ENCODE results near the gene DAZAP1.

The DAZAP1 gene

GRCh38 chr19:1455002-1455335, 47.6 kb downstream of the DAZAP1 start:
- DNase-seq (ENCODE audit: low read depth), result no peak
- H3K4me3 ChIP-seq (ENCODE audit: control insufficient read depth, low read depth, low read length), result no peak overlapping the region
- TF ChIP-seq CTCF (IDR thresholded peaks at IDR 0.05; ENCODE audit: control insufficient read depth, insufficient read depth, low read depth, low read length, missing control alignments), result no peak

DNA sequence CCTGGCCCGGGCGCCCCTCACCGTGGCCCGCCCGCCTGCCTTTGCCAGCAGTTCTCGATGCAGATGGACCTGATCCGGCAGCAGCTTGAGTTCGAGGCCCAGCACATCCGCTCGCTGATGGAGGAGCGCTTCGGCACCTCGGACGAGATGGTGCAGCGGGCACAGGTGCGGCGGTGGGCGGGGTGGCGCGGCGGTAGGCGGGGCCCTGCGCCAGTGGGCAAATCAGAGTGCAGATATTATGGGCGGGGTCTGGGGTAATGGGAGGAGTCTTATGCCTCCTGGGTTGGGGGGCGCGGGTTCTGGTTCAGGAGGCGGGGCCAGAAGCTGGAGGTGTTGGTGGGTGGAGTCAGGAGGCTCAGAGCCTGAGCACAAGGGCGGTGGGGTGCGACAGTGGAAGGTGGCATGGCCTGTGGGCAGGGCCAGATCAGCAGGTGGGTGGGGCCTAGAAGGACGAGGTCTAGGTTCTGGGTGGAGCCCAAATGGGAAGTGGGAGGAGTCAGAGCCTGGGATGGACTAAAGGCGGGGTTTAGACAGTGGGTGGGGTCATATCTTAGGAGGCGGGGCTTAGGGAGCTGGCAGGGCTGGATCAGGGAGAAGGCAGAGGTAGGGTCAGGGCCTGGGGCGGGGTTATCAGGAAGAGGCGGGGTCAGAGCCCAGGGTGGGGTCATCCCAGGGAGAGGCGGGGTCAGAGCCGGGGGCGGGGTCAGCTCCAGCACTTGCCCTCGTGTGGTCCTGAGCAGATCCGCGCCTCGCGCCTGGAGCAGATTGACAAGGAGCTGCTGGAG, 48.1 kb downstream of the DAZAP1 start:
- no peak overlapping the region for H3K4me3 ChIP-seq (ENCODE audit: control insufficient read depth, low read depth, low read length)
- no peak for TF ChIP-seq CTCF (IDR thresholded peaks at IDR 0.05; ENCODE audit: control insufficient read depth, insufficient read depth, low read depth, low read length, missing control alignments)
- no peak for DNase-seq (ENCODE audit: low read depth)

GRCh38 chr19:1456121-1456900, 48.9 kb downstream of the DAZAP1 start:
- DNase-seq (ENCODE audit: low read depth), result no peak
- H3K4me3 ChIP-seq (ENCODE audit: control insufficient read depth, low read depth, low read length), result no peak overlapping the region
- no peak for TF ChIP-seq CTCF (IDR thresholded peaks at IDR 0.05; ENCODE audit: control insufficient read depth, insufficient read depth, low read depth, low read length, missing control alignments)

GRCh38 chr19:1457031-1457739, 49.8 kb downstream of the DAZAP1 start:
- DNase-seq (ENCODE audit: low read depth), result no peak
- TF ChIP-seq CTCF (IDR thresholded peaks at IDR 0.05; ENCODE audit: control insufficient read depth, insufficient read depth, low read depth, low read length, missing control alignments), result peak; percentile 13
- H3K4me3 ChIP-seq (ENCODE audit: control insufficient read depth, low read depth, low read length), result no peak overlapping the region

GRCh38 chr19:1457892-1458291, 50.5 kb downstream of the DAZAP1 start:
- no peak for TF ChIP-seq CTCF (IDR thresholded peaks at IDR 0.05; ENCODE audit: control insufficient read depth, insufficient read depth, low read depth, low read length, missing control alignments)
- no peak for DNase-seq (ENCODE audit: low read depth)
- H3K4me3 ChIP-seq (ENCODE audit: control insufficient read depth, low read depth, low read length), result no peak overlapping the region

DNA sequence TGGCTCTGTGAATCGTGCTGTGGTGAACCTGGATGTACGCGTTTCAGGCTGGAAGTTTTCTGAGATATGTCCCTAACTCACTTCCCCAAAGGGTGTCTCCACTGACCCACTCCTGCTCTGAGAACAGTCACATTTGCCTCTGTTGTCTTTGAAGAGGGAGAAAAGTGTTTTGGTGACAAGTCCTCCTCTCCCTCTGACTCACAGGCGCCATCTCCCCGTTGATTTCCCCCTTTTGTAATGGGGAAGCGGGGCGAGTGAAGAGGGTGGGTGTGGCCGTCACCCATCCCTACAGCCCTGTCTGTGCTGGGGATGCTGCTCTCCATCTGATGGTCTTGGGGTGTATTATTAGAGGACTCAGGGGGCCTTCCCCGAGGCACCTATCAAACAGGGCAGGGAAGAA, 52.1 kb downstream of the DAZAP1 start:
- H3K4me3 ChIP-seq (ENCODE audit: control insufficient read depth, low read depth, low read length), result no peak overlapping the region
- no peak for TF ChIP-seq CTCF (IDR thresholded peaks at IDR 0.05; ENCODE audit: control insufficient read depth, insufficient read depth, low read depth, low read length, missing control alignments)
- no peak for DNase-seq (ENCODE audit: low read depth)
